Measurements from ENCODE around the gene LRRTM4.

DNA sequence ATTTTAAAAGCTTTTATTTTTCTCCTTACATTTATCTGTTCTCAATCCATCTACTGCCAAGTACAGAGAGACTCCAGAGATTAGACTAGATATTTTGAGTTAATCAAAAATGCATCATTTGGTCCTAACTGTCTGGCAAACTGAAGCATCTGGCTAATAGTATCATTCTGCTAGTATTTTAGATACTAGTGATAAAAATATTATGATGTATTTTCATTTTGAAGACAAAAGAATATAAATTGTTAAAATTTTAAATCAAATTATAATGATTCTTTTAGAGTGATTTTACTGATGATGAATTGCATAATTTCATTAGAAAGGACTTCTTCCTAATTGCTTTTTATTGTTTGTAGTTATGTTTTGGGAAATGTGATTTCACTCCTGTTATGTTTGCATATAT is 584.0 kb downstream of the LRRTM4 start:
- TF ChIP-seq, protein P1, sequence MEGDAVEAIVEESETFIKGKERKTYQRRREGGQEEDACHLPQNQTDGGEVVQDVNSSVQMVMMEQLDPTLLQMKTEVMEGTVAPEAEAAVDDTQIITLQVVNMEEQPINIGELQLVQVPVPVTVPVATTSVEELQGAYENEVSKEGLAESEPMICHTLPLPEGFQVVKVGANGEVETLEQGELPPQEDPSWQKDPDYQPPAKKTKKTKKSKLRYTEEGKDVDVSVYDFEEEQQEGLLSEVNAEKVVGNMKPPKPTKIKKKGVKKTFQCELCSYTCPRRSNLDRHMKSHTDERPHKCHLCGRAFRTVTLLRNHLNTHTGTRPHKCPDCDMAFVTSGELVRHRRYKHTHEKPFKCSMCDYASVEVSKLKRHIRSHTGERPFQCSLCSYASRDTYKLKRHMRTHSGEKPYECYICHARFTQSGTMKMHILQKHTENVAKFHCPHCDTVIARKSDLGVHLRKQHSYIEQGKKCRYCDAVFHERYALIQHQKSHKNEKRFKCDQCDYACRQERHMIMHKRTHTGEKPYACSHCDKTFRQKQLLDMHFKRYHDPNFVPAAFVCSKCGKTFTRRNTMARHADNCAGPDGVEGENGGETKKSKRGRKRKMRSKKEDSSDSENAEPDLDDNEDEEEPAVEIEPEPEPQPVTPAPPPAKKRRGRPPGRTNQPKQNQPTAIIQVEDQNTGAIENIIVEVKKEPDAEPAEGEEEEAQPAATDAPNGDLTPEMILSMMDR (conservative IDR thresholded peaks at IDR 0.05 in 1 of 2, IDR thresholded peaks at IDR 0.05 in 1 of 2; ENCODE audit: low read depth in 1 of 2, low read length in 2 of 2): no peak
- no peak for TF ChIP-seq EZH2 (IDR thresholded peaks at IDR 0.05; ENCODE audit: low read length, missing control alignments)
